ENCODE results near the gene EIF4E1B.

DNA sequence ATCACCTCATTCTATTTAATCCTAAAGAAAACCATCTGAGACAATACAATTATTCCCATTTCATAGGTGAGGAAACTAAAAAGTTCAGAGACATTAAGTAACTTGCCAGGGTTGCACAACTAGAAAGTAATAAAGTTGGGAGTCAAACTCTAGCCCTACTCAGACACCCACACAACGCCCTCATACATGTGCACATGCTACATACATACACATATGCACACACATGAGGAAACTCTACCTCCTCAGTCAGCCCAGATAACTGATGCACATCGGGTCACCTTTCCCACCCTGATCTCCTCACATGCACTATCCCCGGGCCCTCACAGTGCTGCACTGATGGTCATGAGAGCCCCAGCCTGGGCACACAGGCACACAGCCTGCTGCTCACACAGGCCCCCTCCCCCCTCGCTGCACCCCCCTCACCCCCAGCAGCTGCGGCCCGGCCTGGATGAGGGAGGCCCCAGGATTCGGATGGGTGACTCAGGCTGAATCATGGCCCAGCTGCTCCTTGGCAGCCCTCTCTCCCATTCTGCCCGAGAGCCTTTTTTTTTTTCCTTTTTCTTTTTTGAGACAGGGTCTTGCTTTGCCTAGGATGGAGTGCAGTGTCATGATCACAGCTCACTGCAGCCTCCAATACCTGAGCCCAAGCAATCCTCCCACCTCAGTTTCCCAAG lies 15.5 kb upstream of the EIF4E1B start:
- TF ChIP-seq POLR2A (IDR thresholded peaks at IDR 0.05; ENCODE audit: extremely low read depth, insufficient read length), result no peak
- TF ChIP-seq, protein P1, sequence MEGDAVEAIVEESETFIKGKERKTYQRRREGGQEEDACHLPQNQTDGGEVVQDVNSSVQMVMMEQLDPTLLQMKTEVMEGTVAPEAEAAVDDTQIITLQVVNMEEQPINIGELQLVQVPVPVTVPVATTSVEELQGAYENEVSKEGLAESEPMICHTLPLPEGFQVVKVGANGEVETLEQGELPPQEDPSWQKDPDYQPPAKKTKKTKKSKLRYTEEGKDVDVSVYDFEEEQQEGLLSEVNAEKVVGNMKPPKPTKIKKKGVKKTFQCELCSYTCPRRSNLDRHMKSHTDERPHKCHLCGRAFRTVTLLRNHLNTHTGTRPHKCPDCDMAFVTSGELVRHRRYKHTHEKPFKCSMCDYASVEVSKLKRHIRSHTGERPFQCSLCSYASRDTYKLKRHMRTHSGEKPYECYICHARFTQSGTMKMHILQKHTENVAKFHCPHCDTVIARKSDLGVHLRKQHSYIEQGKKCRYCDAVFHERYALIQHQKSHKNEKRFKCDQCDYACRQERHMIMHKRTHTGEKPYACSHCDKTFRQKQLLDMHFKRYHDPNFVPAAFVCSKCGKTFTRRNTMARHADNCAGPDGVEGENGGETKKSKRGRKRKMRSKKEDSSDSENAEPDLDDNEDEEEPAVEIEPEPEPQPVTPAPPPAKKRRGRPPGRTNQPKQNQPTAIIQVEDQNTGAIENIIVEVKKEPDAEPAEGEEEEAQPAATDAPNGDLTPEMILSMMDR (IDR thresholded peaks at IDR 0.05; ENCODE audit: low read depth, low read length), result no peak
- TF ChIP-seq, protein P2, sequence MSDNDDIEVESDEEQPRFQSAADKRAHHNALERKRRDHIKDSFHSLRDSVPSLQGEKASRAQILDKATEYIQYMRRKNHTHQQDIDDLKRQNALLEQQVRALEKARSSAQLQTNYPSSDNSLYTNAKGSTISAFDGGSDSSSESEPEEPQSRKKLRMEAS (IDR thresholded peaks at IDR 0.05; ENCODE audit: low read depth, low read length), result no peak
- TF ChIP-seq MYC (IDR thresholded peaks at IDR 0.05; ENCODE audit: low read depth, low read length), result no peak

All from NB4 (cell line).